ENCODE data around the gene NRG4.

DNA sequence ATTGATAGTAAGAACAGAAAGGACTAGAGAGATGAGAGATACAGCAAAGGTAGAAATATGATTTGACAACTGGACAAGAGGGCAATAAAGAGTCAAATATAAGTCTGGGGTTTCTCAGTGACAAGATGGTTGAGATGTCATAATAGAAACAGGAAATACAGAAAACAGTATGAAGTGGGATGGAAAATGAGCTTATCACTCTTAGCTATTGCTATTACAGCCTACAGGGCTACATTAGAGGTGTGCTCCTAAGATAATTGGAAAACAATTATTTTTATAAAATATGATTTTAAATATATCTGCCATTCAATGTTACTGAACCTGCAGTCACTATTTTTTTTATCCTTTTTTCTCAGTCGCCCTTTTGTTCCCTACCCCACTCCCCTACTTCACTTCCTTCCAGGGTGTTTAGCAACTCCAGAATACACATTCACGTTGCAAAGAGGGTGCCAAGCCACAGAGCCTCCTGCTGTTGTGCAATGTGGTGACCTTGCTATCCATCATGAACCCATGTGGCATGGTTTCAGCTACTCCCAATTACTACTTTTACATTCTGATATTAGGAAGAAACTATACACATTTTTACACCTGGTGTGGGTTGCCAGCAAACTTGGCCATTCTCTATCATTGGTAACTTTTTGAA is 6.0 kb downstream of the NRG4 start:
- TF ChIP-seq, protein P1, sequence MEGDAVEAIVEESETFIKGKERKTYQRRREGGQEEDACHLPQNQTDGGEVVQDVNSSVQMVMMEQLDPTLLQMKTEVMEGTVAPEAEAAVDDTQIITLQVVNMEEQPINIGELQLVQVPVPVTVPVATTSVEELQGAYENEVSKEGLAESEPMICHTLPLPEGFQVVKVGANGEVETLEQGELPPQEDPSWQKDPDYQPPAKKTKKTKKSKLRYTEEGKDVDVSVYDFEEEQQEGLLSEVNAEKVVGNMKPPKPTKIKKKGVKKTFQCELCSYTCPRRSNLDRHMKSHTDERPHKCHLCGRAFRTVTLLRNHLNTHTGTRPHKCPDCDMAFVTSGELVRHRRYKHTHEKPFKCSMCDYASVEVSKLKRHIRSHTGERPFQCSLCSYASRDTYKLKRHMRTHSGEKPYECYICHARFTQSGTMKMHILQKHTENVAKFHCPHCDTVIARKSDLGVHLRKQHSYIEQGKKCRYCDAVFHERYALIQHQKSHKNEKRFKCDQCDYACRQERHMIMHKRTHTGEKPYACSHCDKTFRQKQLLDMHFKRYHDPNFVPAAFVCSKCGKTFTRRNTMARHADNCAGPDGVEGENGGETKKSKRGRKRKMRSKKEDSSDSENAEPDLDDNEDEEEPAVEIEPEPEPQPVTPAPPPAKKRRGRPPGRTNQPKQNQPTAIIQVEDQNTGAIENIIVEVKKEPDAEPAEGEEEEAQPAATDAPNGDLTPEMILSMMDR (IDR thresholded peaks at IDR 0.05): no peak
- TF ChIP-seq POLR2A (IDR thresholded peaks at IDR 0.05): no peak
